ENCODE measurements around the gene RASIP1.
A peak's percentile ranks its signal among the peaks of the same experiment; 100 is the strongest.

Gene RASIP1

GRCh38 chr19:48713041-48713863, 27.2 kb downstream of the RASIP1 start (continued):
- TF ChIP-seq ZNF324 (tag by site-specific recombination; IDR thresholded peaks at IDR 0.05) (no peak), ZBTB21 (tag by site-specific recombination; IDR thresholded peaks at IDR 0.05) (no peak), KLF7 (tag by site-specific recombination; IDR thresholded peaks at IDR 0.05; ENCODE audit: borderline replicate concordance) (no peak), GLIS1 (tag by site-specific recombination; IDR thresholded peaks at IDR 0.05) (peak; percentile 63), ZNF660 (tag by site-specific recombination; IDR thresholded peaks at IDR 0.05) (no peak), CTCF (tag by site-specific recombination; IDR thresholded peaks at IDR 0.05) (no peak), ZNF792 (tag by site-specific recombination; IDR thresholded peaks at IDR 0.05) (no peak), EGR2 (tag by site-specific recombination; IDR thresholded peaks at IDR 0.05; ENCODE audit: low read depth) (no peak), ZNF248 (tag by site-specific recombination; IDR thresholded peaks at IDR 0.05) (no peak), ZNF114 (tag by site-specific recombination; IDR thresholded peaks at IDR 0.05) (no peak), ZNF239 (tag by site-specific recombination; IDR thresholded peaks at IDR 0.05) (no peak), ZNF416 (tag by site-specific recombination; IDR thresholded peaks at IDR 0.05) (no peak), ZNF366 (tag by site-specific recombination; conservative IDR thresholded peaks at IDR 0.05) (no peak)

GRCh38 chr19:48711106-48711662, 29.2 kb downstream of the RASIP1 start:
- ChIA-PET CTCF (interaction anchor here (0.6 kb wide), 1 partner anchor 17 kb away, joined by 3 read pairs; no protein-coding TSS in a partner anchor), POLR2A (interaction anchor here (0.5 kb wide), 1 partner anchor 105 kb away, joined by 5 read pairs; no protein-coding TSS in a partner anchor)
- Histone ChIP-seq H3K27ac (ENCODE audit: extremely low read depth, low read depth, low read length) (no peak overlapping the region), H3K36me3 (ENCODE audit: control insufficient read depth in 2 of 2, insufficient read depth in 1 of 2, low read length in 2 of 2) (no peaks in the 10 kb centered on the region; a peak in 1 of 3 replicates), H3K9me3 (ENCODE audit: control insufficient read depth, insufficient read depth, low read depth, low read length) (no peaks in the 10 kb centered on the region), H3K4me3 (ENCODE audit: low read depth, low read length) (no peak overlapping the region), H3K4me1 (ENCODE audit: control insufficient read depth, insufficient read depth, low read length) (peaks cover 13% of the 10 kb centered on the region)
- TF ChIP-seq, protein P1, sequence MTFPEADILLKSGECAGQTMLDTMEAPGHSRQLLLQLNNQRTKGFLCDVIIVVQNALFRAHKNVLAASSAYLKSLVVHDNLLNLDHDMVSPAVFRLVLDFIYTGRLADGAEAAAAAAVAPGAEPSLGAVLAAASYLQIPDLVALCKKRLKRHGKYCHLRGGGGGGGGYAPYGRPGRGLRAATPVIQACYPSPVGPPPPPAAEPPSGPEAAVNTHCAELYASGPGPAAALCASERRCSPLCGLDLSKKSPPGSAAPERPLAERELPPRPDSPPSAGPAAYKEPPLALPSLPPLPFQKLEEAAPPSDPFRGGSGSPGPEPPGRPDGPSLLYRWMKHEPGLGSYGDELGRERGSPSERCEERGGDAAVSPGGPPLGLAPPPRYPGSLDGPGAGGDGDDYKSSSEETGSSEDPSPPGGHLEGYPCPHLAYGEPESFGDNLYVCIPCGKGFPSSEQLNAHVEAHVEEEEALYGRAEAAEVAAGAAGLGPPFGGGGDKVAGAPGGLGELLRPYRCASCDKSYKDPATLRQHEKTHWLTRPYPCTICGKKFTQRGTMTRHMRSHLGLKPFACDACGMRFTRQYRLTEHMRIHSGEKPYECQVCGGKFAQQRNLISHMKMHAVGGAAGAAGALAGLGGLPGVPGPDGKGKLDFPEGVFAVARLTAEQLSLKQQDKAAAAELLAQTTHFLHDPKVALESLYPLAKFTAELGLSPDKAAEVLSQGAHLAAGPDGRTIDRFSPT (tag by site-specific recombination; IDR thresholded peaks at IDR 0.05) = no peak
- TF ChIP-seq ATF2 (tag by site-specific recombination; IDR thresholded peaks at IDR 0.05; ENCODE audit: low read depth) (no peak), INSM2 (tag by site-specific recombination; IDR thresholded peaks at IDR 0.05) (no peak), ZBTB10 (tag by site-specific recombination; IDR thresholded peaks at IDR 0.05) (no peak), HOXA7 (CRISPR knock-in tag; IDR thresholded peaks at IDR 0.05; ENCODE audit: borderline replicate concordance) (no peak), ZNF138 (tag by site-specific recombination; IDR thresholded peaks at IDR 0.05; ENCODE audit: borderline replicate concordance) (no peak), ZNF510 (tag by site-specific recombination; IDR thresholded peaks at IDR 0.05; ENCODE audit: insufficient replicate concordance) (no peak), ZNF133 (tag by site-specific recombination; IDR thresholded peaks at IDR 0.05) (no peak), SP3 (tag by site-specific recombination; IDR thresholded peaks at IDR 0.05) (no peak), OVOL3 (tag by site-specific recombination; IDR thresholded peaks at IDR 0.05) (no peak), SP7 (tag by site-specific recombination; IDR thresholded peaks at IDR 0.05) (no peak)
